ES-I3 (cell line): Measurements from ENCODE around the gene CAPN11.
"Not testable (repeated sequence)": the region's sequence is repeated elsewhere in the genome, so short reads cannot be mapped to it uniquely, and the experiment has no call there.

ENCODE experiments used
- H3K36me3 ChIP-seq: 2 replicates; pipeline ENCODE4 v1.6.1; 2013; ENCODE audit warnings: mild to moderate bottlenecking, low read length, control low read depth, moderate library complexity; ENCODE audit not compliant: insufficient read depth
- H3K4me1 ChIP-seq: 2 replicates; pipeline ENCODE4 v1.6.1; 2013; ENCODE audit warnings: mild to moderate bottlenecking, control low read depth, low read length; ENCODE audit not compliant: insufficient read depth
- H3K9ac ChIP-seq: 2 replicates; pipeline ENCODE4 v1.6.1; 2013; ENCODE audit warnings: low read depth, mild to moderate bottlenecking, low read length, moderate library complexity
- H3K9me3 ChIP-seq: 2 replicates; pipeline ENCODE4 v1.6.1; 2013; ENCODE audit warnings: mild to moderate bottlenecking, low read length, moderate library complexity; ENCODE audit not compliant: control insufficient read depth, insufficient read depth

CAPN11 gene

DNA sequence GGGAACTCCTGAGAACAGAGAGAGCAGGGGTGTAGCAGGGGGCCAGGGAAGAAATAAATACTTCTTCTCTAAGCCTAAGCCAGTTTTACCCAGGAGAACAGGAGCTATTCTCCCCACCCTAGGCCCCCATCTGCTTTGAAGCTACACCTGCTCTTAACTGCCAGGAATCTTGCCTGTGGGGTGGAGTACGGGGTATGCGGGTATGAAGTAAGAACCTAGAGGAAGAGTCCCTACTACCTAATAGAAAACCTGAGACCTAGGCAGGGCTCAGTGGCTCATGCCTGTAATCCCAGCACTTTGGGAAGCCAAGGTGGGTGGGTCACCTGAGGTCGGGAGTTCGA is 66.3 kb downstream of the CAPN11 start:
- Histone ChIP-seq H3K9me3 (no peaks in the 10 kb centered on the region), H3K9ac (peak overlapping the region; percentile 55; the same call in 1 of the 2 replicates), H3K4me1 (peaks cover 45% of the 10 kb centered on the region; the same call in 1 of the 2 replicates), H3K36me3 (no peaks in the 10 kb centered on the region; the same call in 1 of the 2 replicates)

DNA sequence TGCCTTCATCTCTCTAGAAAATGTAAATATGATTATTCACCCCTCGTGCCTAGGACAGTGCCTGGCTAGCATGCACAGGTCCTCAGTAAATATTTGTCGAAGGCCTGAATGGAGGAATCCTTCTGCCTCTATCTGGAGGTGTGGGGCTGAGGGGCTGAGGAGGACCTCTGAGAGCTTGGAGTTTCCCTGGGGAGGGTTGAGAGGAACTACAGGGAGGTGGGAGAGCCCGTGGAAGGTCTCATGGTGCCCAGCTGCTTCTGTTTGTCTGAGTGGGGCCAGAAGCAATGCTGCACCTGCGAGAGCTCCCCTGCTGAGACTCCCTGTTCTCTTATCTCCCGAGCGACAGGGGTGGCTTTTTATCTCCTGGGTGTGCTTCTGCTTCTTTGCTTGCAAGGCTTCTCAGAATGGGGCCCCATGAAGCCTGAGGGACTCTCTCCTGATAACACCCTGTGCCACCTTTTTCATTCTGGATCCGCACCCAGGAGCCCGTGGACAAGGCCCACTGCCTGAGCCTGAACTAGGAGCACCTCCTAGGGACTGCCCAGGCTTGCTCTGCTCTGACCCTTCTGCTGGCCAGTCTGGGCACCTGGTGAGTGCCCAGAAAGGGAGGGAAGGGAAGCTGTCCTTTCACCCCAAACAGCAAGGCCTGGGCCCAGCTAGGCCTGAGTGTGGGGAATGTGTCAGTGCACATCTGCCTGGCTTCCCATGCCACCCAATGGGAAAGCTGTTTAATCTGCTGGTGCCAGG is 67.1 kb downstream of the CAPN11 start:
- Histone ChIP-seq H3K9me3 (no peaks in the 10 kb centered on the region), H3K4me1 (peaks cover 43% of the 10 kb centered on the region; the same call in 1 of the 2 replicates), H3K36me3 (peaks cover 1% of the 10 kb centered on the region; the same call in 1 of the 2 replicates), H3K9ac (no peak overlapping the region)

DNA sequence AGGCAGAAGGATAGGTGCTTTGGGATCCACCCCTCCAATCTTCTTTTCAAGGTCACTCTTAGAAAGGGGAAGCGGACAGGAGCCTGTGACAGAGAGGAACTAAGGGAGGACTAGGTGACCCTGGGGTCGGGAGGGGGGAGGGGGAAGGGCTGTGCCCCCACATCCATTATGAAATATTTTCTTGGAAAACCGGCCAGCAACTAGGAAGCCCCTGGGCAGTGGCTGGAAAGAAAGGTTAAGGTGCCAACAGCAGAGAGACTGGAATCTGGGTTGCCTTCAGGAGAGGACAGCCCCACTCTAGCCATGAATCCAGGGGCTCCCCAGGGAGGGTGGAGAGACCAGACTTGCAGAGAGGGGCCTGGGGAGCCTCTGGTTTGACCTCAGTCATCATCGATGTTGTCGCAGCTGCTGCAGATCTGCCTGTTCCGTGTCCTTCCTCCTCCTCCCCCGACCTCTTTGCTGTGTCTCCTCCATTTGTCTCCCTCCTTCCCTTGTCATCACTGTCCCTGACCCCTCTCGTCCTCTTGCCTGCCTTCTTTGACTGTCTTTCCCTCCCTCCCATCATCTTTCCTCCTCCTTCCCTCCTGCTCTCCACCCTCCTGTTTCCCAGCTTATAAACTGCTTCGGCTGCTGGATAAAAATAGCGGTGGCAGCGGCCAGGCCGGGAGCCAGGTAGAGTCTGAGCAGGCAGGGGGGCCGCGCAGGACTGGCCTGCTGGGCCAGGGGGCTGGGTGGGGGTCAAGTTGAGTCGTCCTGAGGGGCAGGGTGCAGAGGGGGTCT is 67.9 kb downstream of the CAPN11 start:
- peaks cover 4% of the 10 kb centered on the region; the same call in 1 of the 2 replicates for H3K36me3 ChIP-seq
- H3K9me3 ChIP-seq: no peaks in the 10 kb centered on the region
- H3K9ac ChIP-seq: no peak overlapping the region
- H3K4me1 ChIP-seq: peaks cover 37% of the 10 kb centered on the region; the same call in 1 of the 2 replicates

DNA sequence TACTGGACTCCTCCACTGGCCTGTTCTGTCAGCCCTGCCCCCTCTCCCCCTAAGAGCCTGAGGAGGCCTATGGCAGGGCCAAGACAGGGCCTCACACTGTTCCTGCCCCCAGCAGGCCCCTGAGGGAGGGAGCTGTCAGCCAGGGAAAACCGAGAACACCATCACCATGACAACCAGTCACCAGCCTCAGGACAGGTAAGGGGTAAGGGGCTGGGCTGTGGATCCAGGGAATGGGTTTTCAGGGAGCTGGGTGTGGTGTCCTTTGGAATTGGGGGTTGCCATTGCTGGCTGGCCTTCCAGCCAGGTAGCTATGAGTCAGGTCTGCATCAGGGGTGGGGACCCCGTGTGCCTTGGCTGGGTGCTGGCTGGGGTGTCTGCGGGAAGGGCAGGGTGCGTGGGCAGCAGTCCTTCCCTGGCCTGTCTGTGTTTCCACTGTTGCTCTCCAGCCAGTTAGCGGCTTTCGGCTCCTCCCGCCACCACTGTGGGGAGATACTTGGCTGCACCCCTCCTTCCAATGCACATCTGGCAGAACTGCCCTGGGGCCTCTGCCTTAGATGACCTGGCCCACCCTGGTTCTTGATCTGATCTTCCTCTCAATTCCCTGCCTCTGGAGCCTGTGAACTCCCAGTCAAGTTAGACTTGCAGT is 68.7 kb downstream of the CAPN11 start:
- Histone ChIP-seq H3K9ac (no peak overlapping the region), H3K9me3 (no peaks in the 10 kb centered on the region), H3K36me3 (peaks cover 5% of the 10 kb centered on the region; the same call in 1 of the 2 replicates), H3K4me1 (peaks cover 32% of the 10 kb centered on the region; the same call in 1 of the 2 replicates)

DNA sequence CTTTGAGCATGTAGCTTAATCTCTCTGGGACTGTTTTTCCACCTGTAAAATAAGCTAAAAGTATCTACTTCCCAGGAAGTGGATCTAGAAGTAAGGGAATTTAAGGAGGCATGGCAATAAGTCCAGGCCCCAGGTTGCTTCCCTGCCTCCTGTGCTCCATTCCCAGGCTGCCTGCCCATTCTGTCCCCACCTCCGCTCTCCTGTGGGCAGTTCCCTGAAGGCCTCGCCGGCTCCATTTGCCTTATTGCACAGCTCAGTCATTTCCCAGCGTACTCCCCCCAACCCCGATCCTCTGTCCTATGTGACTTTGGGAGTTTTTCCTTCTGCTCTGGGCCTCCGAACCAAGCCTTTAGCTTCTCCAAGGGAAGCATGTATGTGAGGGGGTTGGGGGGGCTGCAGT is 69.4 kb downstream of the CAPN11 start:
- Histone ChIP-seq H3K9me3 (no peaks in the 10 kb centered on the region), H3K9ac (no peak overlapping the region), H3K36me3 (peaks cover 7% of the 10 kb centered on the region; the same call in 1 of the 2 replicates), H3K4me1 (peaks cover 26% of the 10 kb centered on the region; the same call in 1 of the 2 replicates)

DNA sequence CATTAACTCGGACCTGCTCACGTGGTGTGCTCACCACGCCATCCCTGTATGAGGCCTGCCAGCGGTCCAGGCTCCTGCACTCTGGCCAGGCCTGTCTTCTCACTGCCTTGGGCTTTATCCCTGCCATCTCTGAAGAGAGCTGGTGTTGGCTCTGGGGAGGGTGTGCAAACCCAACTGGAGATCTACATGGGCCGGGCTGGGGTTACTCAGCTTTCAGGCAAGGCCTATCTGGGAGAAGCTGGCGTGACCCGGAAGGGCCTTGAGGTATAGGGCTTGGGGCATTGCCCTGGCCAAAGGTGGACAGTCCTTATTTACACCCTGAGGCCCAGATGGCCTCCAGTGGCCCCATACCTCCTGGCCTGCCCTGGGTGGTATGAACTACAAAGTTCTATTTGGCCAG is 69.8 kb downstream of the CAPN11 start:
- peaks cover 8% of the 10 kb centered on the region; the same call in 1 of the 2 replicates for H3K36me3 ChIP-seq
- H3K9ac ChIP-seq: no peak overlapping the region
- peaks cover 26% of the 10 kb centered on the region; the same call in 1 of the 2 replicates for H3K4me1 ChIP-seq
- no peaks in the 10 kb centered on the region for H3K9me3 ChIP-seq

DNA sequence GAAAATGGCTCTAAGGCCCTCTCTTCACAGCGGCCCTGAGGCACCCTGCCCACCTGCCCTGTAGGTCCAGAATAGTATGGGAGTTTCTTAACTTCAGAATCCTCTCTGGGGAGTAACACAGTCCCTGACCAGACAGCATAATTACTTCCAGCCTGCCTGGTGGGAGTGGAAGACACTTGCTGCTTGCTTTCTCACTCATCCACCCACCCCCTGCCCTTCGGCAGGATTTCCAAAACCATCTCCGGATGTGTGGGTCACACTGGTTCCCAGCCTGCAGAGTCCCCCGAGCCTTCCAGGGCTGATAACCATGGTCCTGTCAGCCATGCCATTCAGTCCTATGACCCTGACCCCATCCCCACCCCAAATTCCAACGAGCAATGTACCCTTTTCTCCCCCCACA is 70.2 kb downstream of the CAPN11 start:
- H3K4me1 ChIP-seq: peaks cover 27% of the 10 kb centered on the region; the same call in 1 of the 2 replicates
- H3K9ac ChIP-seq: no peak overlapping the region

DNA sequence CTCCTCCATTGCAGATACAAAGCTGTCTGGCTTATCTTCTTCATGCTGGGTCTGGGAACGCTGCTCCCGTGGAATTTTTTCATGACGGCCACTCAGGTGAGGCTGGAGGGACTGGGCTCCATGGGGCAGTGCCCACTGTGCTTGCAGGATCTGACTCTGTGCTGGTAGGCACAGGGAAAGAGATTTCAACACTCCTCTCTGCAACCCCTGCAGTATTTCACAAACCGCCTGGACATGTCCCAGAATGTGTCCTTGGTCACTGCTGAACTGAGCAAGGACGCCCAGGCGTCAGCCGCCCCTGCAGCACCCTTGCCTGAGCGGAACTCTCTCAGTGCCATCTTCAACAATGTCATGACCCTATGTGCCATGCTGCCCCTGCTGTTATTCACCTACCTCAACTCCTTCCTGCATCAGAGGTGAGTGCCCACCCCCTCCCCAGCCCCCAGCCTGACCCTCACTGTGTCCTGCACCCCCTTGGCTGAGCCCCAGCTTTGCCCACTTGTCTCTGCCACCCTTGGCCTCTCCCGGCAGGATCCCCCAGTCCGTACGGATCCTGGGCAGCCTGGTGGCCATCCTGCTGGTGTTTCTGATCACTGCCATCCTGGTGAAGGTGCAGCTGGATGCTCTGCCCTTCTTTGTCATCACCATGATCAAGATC is 70.9 kb downstream of the CAPN11 start:
- Histone ChIP-seq H3K4me1 (peaks cover 33% of the 10 kb centered on the region; the same call in 1 of the 2 replicates), H3K36me3 (peaks cover 13% of the 10 kb centered on the region; the same call in 1 of the 2 replicates), H3K9me3 (no peaks in the 10 kb centered on the region), H3K9ac (no peak overlapping the region)

More for the DNA sequence above, 70.2 kb downstream of the CAPN11 start:
- H3K36me3 ChIP-seq: peaks cover 12% of the 10 kb centered on the region; the same call in 1 of the 2 replicates
- H3K9me3 ChIP-seq: no peaks in the 10 kb centered on the region

DNA sequence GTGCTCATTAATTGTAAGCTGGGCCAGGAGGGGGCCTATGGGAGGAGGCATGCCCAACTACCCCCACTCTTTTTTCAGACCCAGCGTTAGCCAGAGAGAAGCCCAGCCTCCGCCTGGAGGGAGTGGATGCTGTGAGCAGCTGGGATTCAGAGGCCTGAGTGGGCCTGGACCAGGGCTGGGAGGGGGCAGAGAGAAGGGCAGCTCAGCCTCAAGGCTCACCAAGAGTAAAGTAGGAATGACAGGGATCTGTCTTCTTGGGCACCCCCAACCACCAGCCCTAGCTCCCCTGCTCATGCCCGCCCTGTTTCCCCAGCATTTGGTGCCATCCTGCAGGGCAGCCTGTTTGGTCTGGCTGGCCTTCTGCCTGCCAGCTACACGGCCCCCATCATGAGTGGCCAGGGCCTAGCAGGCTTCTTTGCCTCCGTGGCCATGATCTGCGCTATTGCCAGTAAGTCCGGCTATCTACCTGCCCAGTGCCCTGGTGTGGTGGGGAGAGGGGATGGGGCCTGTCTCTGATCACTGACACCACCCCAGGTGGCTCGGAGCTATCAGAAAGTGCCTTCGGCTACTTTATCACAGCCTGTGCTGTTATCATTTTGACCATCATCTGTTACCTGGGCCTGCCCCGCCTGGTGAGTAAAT is 71.5 kb downstream of the CAPN11 start:
- Histone ChIP-seq H3K36me3 (peaks cover 13% of the 10 kb centered on the region; the same call in 1 of the 2 replicates), H3K9ac (no peak overlapping the region), H3K4me1 (peaks cover 32% of the 10 kb centered on the region), H3K9me3 (no peaks in the 10 kb centered on the region)

DNA sequence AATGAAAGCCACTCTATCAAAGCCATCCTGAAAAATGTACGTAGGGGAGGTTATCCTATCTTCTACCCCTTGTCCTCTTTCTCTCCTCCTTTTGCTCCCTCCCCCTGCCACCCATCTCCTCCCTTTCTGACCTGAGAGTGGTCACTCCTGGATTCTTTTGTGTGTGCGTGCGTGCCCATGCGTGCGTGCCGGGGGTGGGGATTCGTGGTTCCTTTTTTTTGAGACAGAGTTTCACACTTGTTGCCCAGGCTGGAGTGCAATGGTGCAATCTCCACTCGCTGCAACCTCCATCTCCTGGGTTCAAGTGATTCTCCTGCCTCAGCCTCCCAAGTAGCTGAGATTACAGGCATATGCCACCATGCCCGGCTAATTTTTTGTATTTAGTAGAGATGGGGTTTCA is 72.8 kb downstream of the CAPN11 start:
- H3K9me3 ChIP-seq, H3K9ac ChIP-seq: not testable (repeated sequence)
- H3K36me3 ChIP-seq: peaks cover 13% of the 10 kb centered on the region; the same call in 1 of the 2 replicates
- peaks cover 22% of the 10 kb centered on the region for H3K4me1 ChIP-seq

DNA sequence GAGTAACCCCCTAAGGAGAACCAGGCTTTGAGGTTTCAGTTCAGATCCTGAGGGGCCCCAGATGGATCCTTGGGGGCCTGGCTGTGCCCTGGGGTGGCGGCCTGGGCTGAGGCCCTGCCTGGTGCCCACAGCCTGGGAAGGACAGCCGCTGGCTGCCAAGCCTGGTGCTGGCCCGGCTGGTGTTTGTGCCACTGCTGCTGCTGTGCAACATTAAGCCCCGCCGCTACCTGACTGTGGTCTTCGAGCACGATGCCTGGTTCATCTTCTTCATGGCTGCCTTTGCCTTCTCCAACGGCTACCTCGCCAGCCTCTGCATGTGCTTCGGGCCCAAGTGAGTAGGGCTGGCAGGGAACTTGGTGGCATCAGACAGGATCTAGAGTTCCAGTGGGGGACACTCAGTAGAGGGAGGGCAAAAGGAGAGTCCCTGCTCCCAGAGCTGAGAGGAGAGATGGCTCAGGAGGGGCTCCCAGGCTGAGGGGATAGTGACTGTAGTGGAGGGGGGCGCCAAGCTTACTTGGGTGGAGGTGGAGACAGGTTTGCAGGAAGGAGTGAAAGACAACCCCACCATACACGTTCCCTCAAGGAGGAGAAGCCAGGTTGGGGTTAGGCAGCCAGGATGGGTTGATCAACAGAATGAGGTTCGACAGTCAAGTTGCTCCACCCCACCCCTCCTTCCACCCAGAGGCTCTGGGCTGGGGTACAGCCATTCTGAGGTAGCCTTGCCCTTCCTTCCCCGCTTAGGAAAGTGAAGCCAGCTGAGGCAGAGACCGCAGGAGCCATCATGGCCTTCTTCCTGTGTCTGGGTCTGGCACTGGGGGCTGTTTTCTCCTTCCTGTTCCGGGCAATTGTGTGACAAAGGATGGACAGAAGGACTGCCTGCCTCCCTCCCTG is 74.3 kb downstream of the CAPN11 start:
- H3K9me3 ChIP-seq: no peaks in the 10 kb centered on the region
- H3K4me1 ChIP-seq: peaks cover 18% of the 10 kb centered on the region
- no peak overlapping the region for H3K9ac ChIP-seq
- H3K36me3 ChIP-seq: peaks cover 13% of the 10 kb centered on the region; the same call in 1 of the 2 replicates

DNA sequence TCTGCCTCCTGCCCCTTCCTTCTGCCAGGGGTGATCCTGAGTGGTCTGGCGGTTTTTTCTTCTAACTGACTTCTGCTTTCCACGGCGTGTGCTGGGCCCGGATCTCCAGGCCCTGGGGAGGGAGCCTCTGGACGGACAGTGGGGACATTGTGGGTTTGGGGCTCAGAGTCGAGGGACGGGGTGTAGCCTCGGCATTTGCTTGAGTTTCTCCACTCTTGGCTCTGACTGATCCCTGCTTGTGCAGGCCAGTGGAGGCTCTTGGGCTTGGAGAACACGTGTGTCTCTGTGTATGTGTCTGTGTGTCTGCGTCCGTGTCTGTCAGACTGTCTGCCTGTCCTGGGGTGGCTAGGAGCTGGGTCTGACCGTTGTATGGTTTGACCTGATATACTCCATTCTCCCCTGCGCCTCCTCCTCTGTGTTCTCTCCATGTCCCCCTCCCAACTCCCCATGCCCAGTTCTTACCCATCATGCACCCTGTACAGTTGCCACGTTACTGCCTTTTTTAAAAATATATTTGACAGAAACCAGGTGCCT is 75.0 kb downstream of the CAPN11 start:
- Histone ChIP-seq H3K4me1 (peaks cover 24% of the 10 kb centered on the region), H3K9me3 (no peaks in the 10 kb centered on the region), H3K36me3 (peaks cover 13% of the 10 kb centered on the region; the same call in 1 of the 2 replicates), H3K9ac (no peak overlapping the region)
